Mucosa of descending colon (tissue), 3 donors: ENCODE results near the gene PANX2. TPM values are rescaled to one million over a fixed set of nuclear protein-coding genes. Genes with fewer than 3 reads are reported as not detected.
A peak's percentile ranks its signal among the peaks of the same experiment; 100 is the strongest.

ENCODE experiments used
- ATAC-seq: fragments of 200-7000 bp; cut with Tn5 transposase; one replicate; pipeline ENCODE4 v1.9.1; 2020; ENCODE audit warnings: mild to moderate bottlenecking, moderate library complexity
- DNase-seq, 3 donors: peaks; one replicate each; pipeline ENCODE4 v3.0.0-alpha.2; 2020
- H3K36me3 ChIP-seq: fragments of 200-600 bp; one replicate; pipeline ENCODE4 v1.8.0; 2021; ENCODE audit warnings: low read depth, mild to moderate bottlenecking
- H3K4me1 ChIP-seq: fragments of 200-600 bp; one replicate; pipeline ENCODE4 v1.8.0; 2021; ENCODE audit warnings: low read depth, mild to moderate bottlenecking
- H3K4me3 ChIP-seq: fragments of 200-600 bp; one replicate; pipeline ENCODE4 v1.8.0; 2021; ENCODE audit warnings: mild to moderate bottlenecking
- H3K9me3 ChIP-seq: fragments of 200-600 bp; one replicate; pipeline ENCODE4 v1.8.0; 2021; ENCODE audit warnings: mild to moderate bottlenecking
- intact Hi-C, 2 donors: fragments of 100-400 bp; cut with DNase I in 1 of 2; cut with micrococcal nuclease in 1 of 2; formaldehyde crosslinking; loops; one replicate each; pipeline versions ENCODE4 v1.11.0 to v1.11.1; 2022; cut with DNase I, micrococcal nuclease
- total RNA-seq, 3 donors: library from RNA; stranded (reverse); fragmentation: NEBNext Ultra II Directional in 2 of 3; extraction: Animal tissue kit (Norgen Biotek cat#: 25700) in 2 of 3; gene quantifications; one replicate each; pipeline versions ENCODE4 v1.2.1 to v1.2.4, GENCODE V29; 2021 to 2023
- TF ChIP-seq, protein P1 (sequence below): fragments of 200-600 bp; IDR thresholded peaks from one replicate; pipeline ENCODE4 v1.8.0; 2022; ENCODE audit warnings: antibody characterized with exemption, mild to moderate bottlenecking
- donor health status: DM: no; HTN: no; CAD: no; lungs with moderate emphysema.
- donor health status: DM: no; HTN: no; CAD: no.
- donor health status: DM: no; HTN: yes; CAD: no.

Gene PANX2
- total RNA-seq, 3 donors from 2014 or later, result 0.44 TPM; not detected in 2

DNA sequence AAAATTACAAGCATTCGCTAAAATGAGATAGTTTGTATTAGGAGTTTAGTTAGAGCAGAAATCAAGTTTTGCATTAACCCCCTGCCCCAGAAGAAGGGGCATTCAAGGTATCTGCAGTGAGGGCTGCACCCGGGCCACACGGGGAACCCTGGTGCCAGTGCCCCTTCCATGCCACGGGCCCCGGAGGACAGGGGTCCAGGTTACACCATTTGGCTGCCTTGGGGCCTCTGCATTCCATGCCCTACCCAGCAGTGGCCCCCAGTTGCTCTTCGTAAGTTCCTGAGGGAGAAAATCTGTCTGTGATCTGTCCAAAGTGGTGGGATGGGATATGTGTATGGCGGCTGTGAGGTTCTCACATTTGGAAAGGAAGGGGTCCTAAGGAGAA lies 16.8 kb upstream of the PANX2 start:
- no peak overlapping the region for H3K4me3 ChIP-seq
- intact Hi-C loops, result no loop called here
- H3K9me3 ChIP-seq, result no peaks in the 10 kb centered on the region
- DNase-seq, result no peak
- no peak for ATAC-seq
- TF ChIP-seq, protein P1, sequence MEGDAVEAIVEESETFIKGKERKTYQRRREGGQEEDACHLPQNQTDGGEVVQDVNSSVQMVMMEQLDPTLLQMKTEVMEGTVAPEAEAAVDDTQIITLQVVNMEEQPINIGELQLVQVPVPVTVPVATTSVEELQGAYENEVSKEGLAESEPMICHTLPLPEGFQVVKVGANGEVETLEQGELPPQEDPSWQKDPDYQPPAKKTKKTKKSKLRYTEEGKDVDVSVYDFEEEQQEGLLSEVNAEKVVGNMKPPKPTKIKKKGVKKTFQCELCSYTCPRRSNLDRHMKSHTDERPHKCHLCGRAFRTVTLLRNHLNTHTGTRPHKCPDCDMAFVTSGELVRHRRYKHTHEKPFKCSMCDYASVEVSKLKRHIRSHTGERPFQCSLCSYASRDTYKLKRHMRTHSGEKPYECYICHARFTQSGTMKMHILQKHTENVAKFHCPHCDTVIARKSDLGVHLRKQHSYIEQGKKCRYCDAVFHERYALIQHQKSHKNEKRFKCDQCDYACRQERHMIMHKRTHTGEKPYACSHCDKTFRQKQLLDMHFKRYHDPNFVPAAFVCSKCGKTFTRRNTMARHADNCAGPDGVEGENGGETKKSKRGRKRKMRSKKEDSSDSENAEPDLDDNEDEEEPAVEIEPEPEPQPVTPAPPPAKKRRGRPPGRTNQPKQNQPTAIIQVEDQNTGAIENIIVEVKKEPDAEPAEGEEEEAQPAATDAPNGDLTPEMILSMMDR, result no peak
- no peaks in the 10 kb centered on the region for H3K4me1 ChIP-seq
- H3K36me3 ChIP-seq, result no peaks in the 10 kb centered on the region

DNA sequence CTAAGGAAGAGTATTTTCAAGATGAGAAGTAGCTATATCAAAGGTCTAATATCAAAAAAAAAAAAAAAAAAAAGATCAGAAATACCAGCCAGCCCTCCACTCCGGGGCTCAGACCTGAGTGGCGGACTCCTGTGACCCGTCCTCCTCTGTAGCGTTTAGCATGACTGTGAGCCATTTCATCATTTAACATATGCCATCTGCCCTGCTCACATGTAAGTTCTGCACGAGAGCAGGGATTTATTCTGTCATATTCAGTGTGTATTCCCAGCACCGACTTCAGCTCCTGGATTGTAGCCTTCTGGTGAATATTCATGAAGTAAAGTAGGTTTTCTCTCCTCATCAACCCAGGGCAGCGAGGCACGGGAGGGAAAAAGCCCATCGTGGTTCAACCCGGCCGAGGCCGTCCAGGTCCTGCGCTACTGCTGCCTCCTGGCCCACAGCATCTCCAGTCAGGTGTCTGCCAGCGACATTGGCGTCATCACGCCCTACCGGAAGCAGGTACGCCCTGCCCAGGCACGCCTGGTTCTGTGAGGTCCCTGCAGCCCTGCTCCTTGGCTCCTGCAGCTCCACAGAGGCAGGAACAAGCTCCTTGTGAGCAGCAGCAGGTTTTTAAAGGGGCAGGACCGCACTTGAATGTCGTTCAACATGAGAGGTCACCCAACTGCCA lies 12.7 kb upstream of the PANX2 start:
- DNase-seq (peak; percentile 76 to 83 (median 81)), ATAC-seq (peak; percentile 99)
- Histone ChIP-seq H3K4me3 (no peak overlapping the region), H3K36me3 (no peaks in the 10 kb centered on the region), H3K9me3 (no peaks in the 10 kb centered on the region), H3K4me1 (no peaks in the 10 kb centered on the region)
- TF ChIP-seq, protein P1, result no peak
- intact Hi-C loops, result no loop called here

DNA sequence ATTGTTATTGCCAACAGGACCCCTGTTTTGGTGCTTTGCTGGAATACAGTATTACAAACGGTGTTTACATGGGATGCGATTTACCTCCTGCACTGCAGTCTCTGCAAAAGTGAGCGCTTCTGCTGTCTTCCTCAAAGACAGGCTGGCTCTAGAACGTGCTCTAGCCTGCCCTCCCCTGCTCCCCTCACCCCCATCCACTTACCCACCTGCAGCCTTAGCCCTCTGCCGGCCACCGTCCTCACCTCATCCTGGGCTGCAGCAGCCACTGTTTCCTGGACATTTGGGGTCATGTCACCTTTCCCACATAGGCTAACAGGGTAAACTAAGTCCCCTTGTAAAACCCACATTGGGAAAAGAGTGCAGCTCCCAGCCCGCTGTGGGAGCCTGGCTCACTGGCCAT lies 9.6 kb upstream of the PANX2 start:
- Histone ChIP-seq H3K4me3 (no peak overlapping the region), H3K4me1 (no peaks in the 10 kb centered on the region), H3K9me3 (no peaks in the 10 kb centered on the region), H3K36me3 (no peaks in the 10 kb centered on the region)
- no peak for ATAC-seq
- no peak for DNase-seq
- intact Hi-C loops, result no loop called here
- TF ChIP-seq, protein P1, result no peak

DNA sequence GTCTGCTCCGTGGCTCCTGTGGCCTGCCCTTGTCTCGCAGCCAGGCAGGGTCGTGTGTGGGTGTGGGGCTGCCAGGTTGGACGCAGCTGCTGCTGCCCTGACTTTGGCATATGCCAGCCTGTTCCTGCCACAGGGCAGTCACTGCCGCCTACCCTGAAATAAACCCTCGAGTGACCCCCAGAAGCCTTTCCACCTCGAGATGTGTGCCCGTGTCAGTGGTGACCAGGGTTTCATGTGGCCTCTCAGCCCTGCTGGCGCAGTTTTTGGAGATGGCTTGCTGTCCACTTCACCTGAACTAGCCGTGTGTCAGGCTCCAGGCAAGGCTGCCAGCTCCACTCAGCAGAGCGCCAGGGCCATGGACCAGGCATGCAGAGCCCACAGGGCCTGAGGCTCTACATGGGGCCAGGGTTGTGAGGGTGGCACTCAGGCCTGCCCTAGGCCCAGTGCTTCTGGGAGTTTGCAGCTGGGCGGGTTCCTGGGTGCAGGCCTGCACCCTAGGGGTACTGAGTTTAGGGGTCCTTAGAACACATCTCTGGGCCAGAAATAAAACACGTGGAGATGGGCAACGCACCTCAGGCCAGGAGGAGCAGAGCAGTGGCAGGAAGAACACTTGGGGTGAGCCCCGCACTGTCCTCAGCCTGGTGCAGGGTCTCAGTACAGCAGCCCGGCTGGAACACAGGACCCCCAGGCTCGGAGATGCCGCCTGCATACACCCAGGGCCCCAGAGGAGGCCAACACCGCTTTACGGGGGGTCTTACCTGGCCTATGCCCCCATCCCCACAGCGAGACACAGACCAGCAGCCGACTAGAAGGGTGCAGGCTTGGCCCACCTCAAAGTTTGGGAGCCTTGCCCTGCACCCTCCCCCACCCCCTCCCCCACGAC lies 8.8 kb upstream of the PANX2 start:
- H3K4me1 ChIP-seq, result no peaks in the 10 kb centered on the region
- no peaks in the 10 kb centered on the region for H3K36me3 ChIP-seq
- intact Hi-C loops, result no loop called here
- TF ChIP-seq, protein P1, result no peak
- H3K9me3 ChIP-seq, result no peaks in the 10 kb centered on the region
- ATAC-seq (no peak), DNase-seq (no peak)
- H3K4me3 ChIP-seq, result no peak overlapping the region

DNA sequence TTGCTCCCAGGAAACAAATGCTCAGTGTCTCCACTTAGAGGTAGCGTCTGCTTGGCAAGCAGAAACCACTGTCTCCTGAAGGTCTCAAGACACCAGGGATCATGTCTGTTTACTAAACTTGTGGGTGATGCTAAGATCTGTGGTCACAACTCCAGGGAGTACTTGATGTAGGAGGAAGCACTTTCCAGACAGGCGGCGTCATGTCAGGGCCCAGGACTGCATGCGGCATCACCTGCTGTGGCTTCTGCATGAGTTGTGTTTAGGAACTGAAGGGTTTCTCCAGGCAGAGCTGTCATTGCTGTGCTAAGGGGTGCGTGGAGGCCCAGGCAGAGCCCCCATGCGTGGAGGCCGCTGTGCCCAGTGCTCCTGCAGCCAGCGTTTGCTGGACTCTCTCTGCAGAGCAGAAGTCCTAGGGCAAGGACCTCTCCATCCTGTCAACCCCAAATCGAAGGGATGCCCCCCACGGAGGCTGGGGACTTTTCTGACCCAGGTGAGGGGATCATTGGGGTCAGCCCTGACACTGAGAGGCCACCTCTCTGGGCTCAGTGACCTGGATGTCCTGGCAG lies 8.1 kb upstream of the PANX2 start:
- no peaks in the 10 kb centered on the region for H3K4me1 ChIP-seq
- no peaks in the 10 kb centered on the region for H3K9me3 ChIP-seq
- TF ChIP-seq, protein P1, result no peak
- no peaks in the 10 kb centered on the region for H3K36me3 ChIP-seq
- no peak for ATAC-seq
- H3K4me3 ChIP-seq, result no peak overlapping the region
- no peak for DNase-seq
- intact Hi-C loops, result no loop called here
